Upper lobe of left lung (tissue), 6 donors: ENCODE measurements around the gene XYLT2. TPM values are rescaled to one million over a fixed set of nuclear protein-coding genes. Genes with fewer than 3 reads are reported as not detected.

Experiments used
- ATAC-seq, 2 donors: fragments of 200-7000 bp; cut with Tn5 transposase; one replicate each; pipeline ENCODE4 v1.9.1; 2022; ENCODE audit warnings: mild to moderate bottlenecking in 2 of 2, moderate library complexity in 2 of 2; ENCODE audit not compliant: low FRiP score in 2 of 2
- DNase-seq, 2 donors: peaks; one replicate each; pipeline ENCODE4 v3.0.0-alpha.2; 2019 to 2020
- H3K27ac ChIP-seq, 4 donors: fragments of 200-600 bp; sonication (generic); one replicate each; pipeline ENCODE4 v1.5.1; 2016 to 2019
- H3K27me3 ChIP-seq, 4 donors: fragments of 200-600 bp; sonication (generic); one replicate each; pipeline ENCODE4 v1.5.1; 2017 to 2019
- H3K36me3 ChIP-seq, 4 donors: fragments of 200-600 bp; sonication (generic); one replicate each; pipeline ENCODE4 v1.5.1; 2016 to 2019
- H3K4me1 ChIP-seq, 4 donors: fragments of 200-600 bp; sonication (generic); one replicate each; pipeline ENCODE4 v1.5.1; 2018 to 2019
- H3K4me3 ChIP-seq, 4 donors: fragments of 200-600 bp; sonication (generic); one replicate each; pipeline ENCODE4 v1.5.1; 2017 to 2019; ENCODE audit warnings: mild to moderate bottlenecking in 2 of 4, moderate library complexity in 1 of 4
- H3K9me3 ChIP-seq, 4 donors: fragments of 200-600 bp; sonication (generic); one replicate each; pipeline ENCODE4 v1.5.1; 2018 to 2019
- CTCF ChIP-seq, 6 experiments: fragments of 450-650 bp in 4 of 6; fragments of 200-600 bp in 2 of 6; sonication (generic) in 2 of 6; IDR thresholded peaks; one replicate each; pipeline ENCODE4 v1.5.1; 2016 to 2019; ENCODE audit warnings: antibody characterized with exemption in 6 of 6
- EP300 ChIP-seq, 4 donors: sonication (generic); formaldehyde crosslinking; IDR thresholded peaks; one replicate each; pipeline ENCODE4 v1.5.1; 2017; ENCODE audit warnings: antibody characterized with exemption in 4 of 4, control low read depth in 2 of 4
- POLR2A ChIP-seq, 4 donors: fragments of 450-650 bp; IDR thresholded peaks; one replicate each; pipeline ENCODE4 v1.5.1; 2016 to 2017; ENCODE audit warnings: antibody characterized with exemption in 4 of 4, mild to moderate bottlenecking in 2 of 4
- POLR2AphosphoS5 ChIP-seq, 2 donors: sonication (generic); formaldehyde crosslinking; IDR thresholded peaks; one replicate each; pipeline ENCODE4 v1.5.1; 2017; ENCODE audit warnings: antibody characterized with exemption in 2 of 2
- WGBS, 2 donors: methylation state at CpG; one replicate each; pipeline ENCODE4 v1.1.5; 2017 to 2018; 5-methylcytosine and 5-hydroxymethylcytosine counted together
- total RNA-seq, 6 donors: library from RNA; depleted of rRNA in 4 of 6; stranded (reverse); fragments of >200 nt in 4 of 6; gene quantifications; one replicate each; pipeline versions ENCODE4 v1.1.0 to v1.2.1, GENCODE V29; 2016 to 2021
- donor health status: DM: no; HTN: no; CAD: no; lungs with moderate emphysema.
- donor health status: DM: no; HTN: yes; CAD: no; lungs with severe emphysema.

The XYLT2 gene
- total RNA-seq, 6 donors from 2014 or later = 16.4 to 33.5 (median 19.2) TPM

- Histone ChIP-seq H3K27me3 (no peaks in the 10 kb centered on the region), H3K36me3 (peaks cover 10 to 75% (median 66%) of the 10 kb centered on the region in 4 donors), H3K4me3 (no peak overlapping the region), H3K4me1 (peaks cover 0 to 9% (median 6%) of the 10 kb centered on the region in 4 donors), H3K9me3 (no peaks in the 10 kb centered on the region), H3K27ac (no peak overlapping the region)
- peak in 1 of 2 donors; percentile 72 for DNase-seq
- no peak for ATAC-seq
- 98 to 100% methylated on average over 5 to 17 of the region's 17 CpGs for WGBS, 2 donors
- no peak for TF ChIP-seq POLR2A (IDR thresholded peaks at IDR 0.05)
- TF ChIP-seq EP300 (IDR thresholded peaks at IDR 0.05) = no peak
- no peak for TF ChIP-seq CTCF (IDR thresholded peaks at IDR 0.05)
- TF ChIP-seq POLR2AphosphoS5 (IDR thresholded peaks at IDR 0.05) = no peak
These were observed 12.3 kb downstream of the XYLT2 start for GRCh38 chr17:50358177-50358576.

GRCh38 chr17:50359005-50359699, 13.2 kb downstream of the XYLT2 start:
- H3K4me3 ChIP-seq = no peak overlapping the region
- DNase-seq = no peak
- no peak for ATAC-seq
- H3K27ac ChIP-seq = no peak overlapping the region
- 73 to 80% methylated on average over 4 to 5 of the region's 5 CpGs for WGBS, 2 donors
- H3K9me3 ChIP-seq = no peaks in the 10 kb centered on the region
- H3K4me1 ChIP-seq = peaks cover 0 to 9% (median 6%) of the 10 kb centered on the region in 4 donors
- H3K36me3 ChIP-seq = peaks cover 10 to 65% (median 58%) of the 10 kb centered on the region in 4 donors
- TF ChIP-seq POLR2AphosphoS5 (IDR thresholded peaks at IDR 0.05) (no peak), EP300 (IDR thresholded peaks at IDR 0.05) (no peak), POLR2A (IDR thresholded peaks at IDR 0.05) (no peak), CTCF (IDR thresholded peaks at IDR 0.05) (no peak)
- no peaks in the 10 kb centered on the region for H3K27me3 ChIP-seq

GRCh38 chr17:50359998-50360461, 14.1 kb downstream of the XYLT2 start:
- no peaks in the 10 kb centered on the region for H3K9me3 ChIP-seq
- 89 to 92% methylated on average over 1 to 13 of the region's 14 CpGs for WGBS, 2 donors
- no peak overlapping the region for H3K4me3 ChIP-seq
- peaks cover 0 to 9% (median 6%) of the 10 kb centered on the region in 4 donors for H3K4me1 ChIP-seq
- no peaks in the 10 kb centered on the region for H3K27me3 ChIP-seq
- ATAC-seq (no peak), DNase-seq (peak in 1 of 2 donors; percentile 60)
- no peak overlapping the region for H3K27ac ChIP-seq
- TF ChIP-seq EP300 (IDR thresholded peaks at IDR 0.05) (no peak), POLR2AphosphoS5 (IDR thresholded peaks at IDR 0.05) (no peak), CTCF (IDR thresholded peaks at IDR 0.05) (no peak), POLR2A (IDR thresholded peaks at IDR 0.05) (no peak)
- H3K36me3 ChIP-seq = peaks cover 10 to 62% (median 53%) of the 10 kb centered on the region in 4 donors

DNA sequence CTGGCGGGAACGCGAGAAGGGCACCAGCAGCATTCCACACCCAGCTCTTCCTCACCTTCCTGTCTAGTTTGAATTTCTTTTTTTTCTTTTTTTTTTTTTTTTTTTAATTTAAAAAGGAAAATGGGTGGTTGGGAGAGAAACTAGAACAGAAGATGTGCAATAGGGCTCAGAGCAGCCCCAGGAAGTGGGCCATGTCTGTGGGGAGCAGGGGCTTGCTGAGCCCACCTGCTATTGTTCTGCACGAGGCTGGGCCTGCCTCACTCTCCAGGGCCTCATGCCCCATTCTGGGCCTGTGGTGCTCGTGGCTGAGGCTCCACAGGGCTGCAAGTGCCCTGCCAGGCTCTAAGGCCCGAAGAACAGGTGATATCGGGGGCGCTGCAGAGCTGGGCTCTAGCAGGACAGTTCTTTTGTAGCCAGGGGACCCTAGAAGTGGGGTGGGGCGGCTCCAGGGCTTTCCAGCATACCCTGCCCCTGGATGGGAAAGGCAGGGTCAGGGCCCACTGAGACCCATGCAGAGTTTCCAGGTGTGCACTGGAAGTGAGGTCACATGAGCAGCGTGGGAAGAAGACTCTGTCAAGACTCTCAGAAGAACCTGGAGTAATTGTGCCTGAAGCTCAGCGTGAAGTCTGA, 14.7 kb downstream of the XYLT2 start:
- DNase-seq (peak in 1 of 2 donors; percentile 34), ATAC-seq (no peak)
- TF ChIP-seq CTCF (IDR thresholded peaks at IDR 0.05) = no peak
- TF ChIP-seq POLR2A (IDR thresholded peaks at IDR 0.05) = no peak
- no peak for TF ChIP-seq POLR2AphosphoS5 (IDR thresholded peaks at IDR 0.05)
- TF ChIP-seq EP300 (IDR thresholded peaks at IDR 0.05) = no peak
- Histone ChIP-seq H3K9me3 (no peaks in the 10 kb centered on the region), H3K4me1 (peaks cover 0 to 9% (median 6%) of the 10 kb centered on the region in 4 donors), H3K27me3 (no peaks in the 10 kb centered on the region), H3K27ac (no peak overlapping the region), H3K4me3 (no peak overlapping the region), H3K36me3 (peaks cover 10 to 63% (median 52%) of the 10 kb centered on the region in 4 donors)
- 87 to 92% methylated on average over 6 to 11 of the region's 11 CpGs for WGBS, 2 donors
